Karpas-422 (cell line): ENCODE measurements around the gene FPR3. TPM values are rescaled to one million over a fixed set of nuclear protein-coding genes. Genes with fewer than 3 reads are reported as not detected.

Experiments
- DNase-seq: peaks from one replicate; pipeline ENCODE4 v3.0.0-alpha.2; 2015
- H2AFZ ChIP-seq: fragments of 200-600 bp; sonication (generic); 2 replicates; pipeline ENCODE4 v1.6.1; 2014; ENCODE audit warnings: antibody characterized with exemption, low read length, mixed read lengths
- H3K27ac ChIP-seq: fragments of 200-600 bp; sonication (generic); 2 replicates; pipeline ENCODE4 v1.5.1; 2014; ENCODE audit warnings: mild to moderate bottlenecking, low read length, moderate library complexity
- H3K27me3 ChIP-seq: fragments of 200-600 bp; sonication (generic); 2 replicates; pipeline ENCODE4 v1.6.1; 2014; ENCODE audit warnings: low read length, mixed read lengths
- H3K36me3 ChIP-seq: fragments of 200-600 bp; sonication (generic); 2 replicates; pipeline ENCODE4 v1.6.1; 2014; ENCODE audit warnings: low read length, mixed read lengths; ENCODE audit not compliant: insufficient read depth
- H3K4me1 ChIP-seq: fragments of 200-600 bp; sonication (generic); 2 replicates; pipeline ENCODE4 v1.6.1; 2014; ENCODE audit warnings: mild to moderate bottlenecking, low read length, mixed read lengths
- H3K4me2 ChIP-seq: fragments of 200-600 bp; sonication (generic); 2 replicates; pipeline ENCODE4 v1.6.1; 2014; ENCODE audit warnings: low read length, low read depth, mild to moderate bottlenecking; ENCODE audit not compliant: poor library complexity, severe bottlenecking
- H3K4me3 ChIP-seq: fragments of 200-600 bp; sonication (generic); 2 replicates; pipeline ENCODE4 v1.5.1; 2014; ENCODE audit warnings: mild to moderate bottlenecking, antibody characterized with exemption, low read length, mixed read lengths
- H3K79me2 ChIP-seq: fragments of 200-600 bp; sonication (generic); 2 replicates; pipeline ENCODE4 v1.6.1; 2014; ENCODE audit warnings: mild to moderate bottlenecking, low read length, mixed read lengths
- H3K9ac ChIP-seq: fragments of 200-600 bp; sonication (generic); 2 replicates; pipeline ENCODE4 v1.6.0; 2014; ENCODE audit warnings: low read length
- H3K9me2 ChIP-seq: fragments of 200-600 bp; sonication (generic), shearing (Covaris generic); replicated peaks from 2 replicates; pipeline ENCODE4 v1.6.0; 2014; ENCODE audit warnings: mild to moderate bottlenecking, low read length, moderate library complexity; ENCODE audit not compliant: insufficient read depth
- H3K9me3 ChIP-seq: fragments of 300-700, 200-600 bp; sonication (generic); 2 replicates; pipeline ENCODE4 v1.6.1; 2014; ENCODE audit warnings: low read length, mixed read lengths
- H4K20me1 ChIP-seq: fragments of 200-600 bp; sonication (generic); 2 replicates; pipeline ENCODE4 v1.6.1; 2014; ENCODE audit warnings: mild to moderate bottlenecking, antibody characterized with exemption, low read length, low read depth; ENCODE audit not compliant: insufficient read depth
- total RNA-seq: library from RNA; depleted of rRNA; stranded (reverse); fragments of >200 nt; shearing (Covaris generic); gene quantifications from 2 replicates; pipeline ENCODE4 v1.2.3, GENCODE V29; 2014; ENCODE audit warnings: low replicate concordance; rRNA removed

FPR3 gene
- total RNA-seq, 1 experiment from 2014 or later = not detected

DNA sequence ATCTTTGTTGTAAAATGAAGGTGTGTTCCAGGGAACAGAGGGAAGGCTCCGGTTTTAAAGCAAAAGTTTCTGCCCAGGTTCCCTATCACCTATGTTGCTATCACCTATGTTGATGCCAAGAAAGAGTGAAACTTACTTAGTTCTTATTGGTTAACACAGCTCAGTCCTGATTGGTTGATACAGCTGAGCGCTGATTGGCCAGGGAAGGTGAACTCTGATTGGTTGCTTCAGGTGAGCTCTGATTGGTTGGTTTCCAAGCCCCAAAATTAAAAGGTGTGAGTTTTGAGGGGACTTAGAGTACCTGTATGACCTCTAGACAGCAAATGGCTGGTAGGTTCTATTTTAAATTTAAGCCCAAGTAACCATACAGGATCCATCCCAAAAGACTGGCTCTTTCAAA, 42.2 kb downstream of the FPR3 start:
- Histone ChIP-seq H4K20me1 (no peaks in the 10 kb centered on the region), H3K4me3 (no peak overlapping the region), H2AFZ (no peak overlapping the region), H3K27me3 (no peaks in the 10 kb centered on the region), H3K4me2 (no peak overlapping the region), H3K79me2 (no peaks in the 10 kb centered on the region), H3K4me1 (no peaks in the 10 kb centered on the region), H3K9ac (no peak overlapping the region), H3K9me2 (no peaks in the 10 kb centered on the region), H3K9me3 (peaks cover 10% of the 10 kb centered on the region), H3K27ac (no peak overlapping the region), H3K36me3 (no peaks in the 10 kb centered on the region)
- no peak for DNase-seq

DNA sequence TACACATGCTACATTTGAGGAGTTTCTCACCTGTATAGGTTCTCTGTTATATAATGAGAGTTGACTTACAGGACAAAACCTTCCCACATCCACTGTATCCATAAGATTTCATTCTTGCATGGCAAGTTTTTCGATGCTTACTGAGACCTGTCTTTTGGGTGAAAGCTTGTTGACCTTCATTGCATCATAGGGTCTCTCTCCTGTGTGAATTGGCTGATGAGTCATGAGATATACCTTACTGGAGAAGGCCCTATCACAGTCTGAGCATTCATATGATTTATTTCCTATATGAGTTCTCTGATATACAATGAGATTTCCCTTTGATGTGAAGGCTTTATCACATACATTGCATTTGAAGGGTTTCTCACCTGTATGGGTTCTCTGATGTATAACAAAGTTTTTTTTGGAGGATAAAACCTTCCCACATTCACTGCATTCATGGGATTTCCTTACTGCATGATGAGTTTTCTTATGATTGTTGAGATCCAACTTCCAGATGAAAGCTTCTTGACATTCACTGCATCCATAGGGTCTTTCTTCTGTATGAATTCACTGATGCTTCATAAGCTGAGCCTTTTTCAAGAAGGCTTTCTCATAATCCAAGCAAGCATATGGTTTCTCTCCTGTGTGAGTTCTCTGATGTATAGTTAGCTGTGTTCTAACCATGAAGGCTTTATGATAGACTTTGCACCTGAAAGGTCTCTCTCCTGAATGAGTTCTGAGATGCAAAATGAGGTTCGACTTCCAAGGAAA, 67.1 kb downstream of the FPR3 start:
- Histone ChIP-seq H3K9ac (no peak overlapping the region), H4K20me1 (no peaks in the 10 kb centered on the region), H3K36me3 (peaks cover 64% of the 10 kb centered on the region), H3K79me2 (no peaks in the 10 kb centered on the region), H3K27ac (no peak overlapping the region), H3K9me3 (peaks cover 81% of the 10 kb centered on the region), H3K27me3 (no peaks in the 10 kb centered on the region), H3K4me3 (no peak overlapping the region), H3K4me1 (no peaks in the 10 kb centered on the region), H3K9me2 (no peaks in the 10 kb centered on the region), H2AFZ (no peak overlapping the region), H3K4me2 (no peak overlapping the region)
- DNase-seq = no peak

DNA sequence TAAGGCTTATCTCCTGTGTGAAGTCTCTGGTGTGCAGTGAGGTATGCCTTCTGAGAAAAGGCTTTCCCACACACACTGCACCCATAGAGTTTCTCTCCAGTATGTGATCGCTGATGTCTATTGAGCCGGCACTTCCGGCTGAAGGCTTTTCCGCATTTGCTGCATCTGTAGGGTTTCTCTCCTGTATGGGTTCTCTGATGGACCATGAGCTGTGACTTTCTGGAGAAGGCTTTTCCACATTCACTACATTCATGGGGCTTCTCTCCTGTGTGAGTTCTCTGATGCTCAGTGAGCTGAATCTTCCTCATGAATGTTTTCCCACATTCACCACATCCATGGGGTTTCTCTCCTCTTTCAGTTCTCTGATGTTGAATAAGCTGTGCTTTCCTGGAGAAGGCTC, 78.1 kb downstream of the FPR3 start:
- no peaks in the 10 kb centered on the region for H3K4me1 ChIP-seq
- 0 out of 2 replicates have a peak overlapping the region, but pooled peaks have one; percentile 3 for H3K4me3 ChIP-seq
- H3K9me2 ChIP-seq = no peaks in the 10 kb centered on the region
- no peak overlapping the region for H3K9ac ChIP-seq
- H3K4me2 ChIP-seq = no peak overlapping the region
- H3K27ac ChIP-seq = no peak overlapping the region
- H3K27me3 ChIP-seq = no peaks in the 10 kb centered on the region
- no peaks in the 10 kb centered on the region for H3K79me2 ChIP-seq
- DNase-seq = no peak
- peaks cover 82% of the 10 kb centered on the region for H3K9me3 ChIP-seq
- no peaks in the 10 kb centered on the region for H4K20me1 ChIP-seq
- H3K36me3 ChIP-seq = peaks cover 88% of the 10 kb centered on the region
- H2AFZ ChIP-seq = no peak overlapping the region

Other genes with a start within 250 kb of the FPR3 start
- gene ZNF175, start 223.9 kb upstream of the FPR3 start, total RNA-seq = 8.9 and 17.6 TPM in 2 replicates
- not detected in 2 replicates for gene SIGLEC5, start 164.8 kb upstream of the FPR3 start, total RNA-seq
- 1.0 TPM in 1 of 2 replicates, not detected in the other for gene SIGLEC14, start 148.3 kb upstream of the FPR3 start, total RNA-seq
- 20.7 and 49.8 TPM in 2 replicates for gene SPACA6, start 101.8 kb upstream of the FPR3 start, total RNA-seq
- gene HAS1, start 71.2 kb upstream of the FPR3 start, total RNA-seq = not detected in 2 replicates
- gene FPR1, start 43.3 kb upstream of the FPR3 start, total RNA-seq = 5.8 and 14.8 TPM in 2 replicates
- 0.58 and 7.9 TPM in 2 replicates for gene FPR2, start 34.0 kb upstream of the FPR3 start, total RNA-seq
- gene ZNF577, start 92.8 kb downstream of the FPR3 start, total RNA-seq = 40.0 and 43.1 TPM in 2 replicates
- 14.0 and 14.5 TPM in 2 replicates for gene ZNF649, start 109.9 kb downstream of the FPR3 start, total RNA-seq
- 7.3 and 7.5 TPM in 2 replicates for gene ZNF613, start 132.3 kb downstream of the FPR3 start, total RNA-seq
- gene ZNF350, start 191.7 kb downstream of the FPR3 start, total RNA-seq = 3.3 and 12.7 TPM in 2 replicates
- gene ZNF615, start 213.1 kb downstream of the FPR3 start, total RNA-seq = 9.6 and 11.8 TPM in 2 replicates
- gene ZNF614, start 233.2 kb downstream of the FPR3 start, total RNA-seq = 9.2 and 14.2 TPM in 2 replicates